ENCODE results near the gene GBX2.

Gene GBX2

GRCh38 chr2:236180831-236181453 is 12.8 kb upstream of the GBX2 start:
- no peak for DNase-seq (ENCODE audit: low read depth, low spot score)

DNA sequence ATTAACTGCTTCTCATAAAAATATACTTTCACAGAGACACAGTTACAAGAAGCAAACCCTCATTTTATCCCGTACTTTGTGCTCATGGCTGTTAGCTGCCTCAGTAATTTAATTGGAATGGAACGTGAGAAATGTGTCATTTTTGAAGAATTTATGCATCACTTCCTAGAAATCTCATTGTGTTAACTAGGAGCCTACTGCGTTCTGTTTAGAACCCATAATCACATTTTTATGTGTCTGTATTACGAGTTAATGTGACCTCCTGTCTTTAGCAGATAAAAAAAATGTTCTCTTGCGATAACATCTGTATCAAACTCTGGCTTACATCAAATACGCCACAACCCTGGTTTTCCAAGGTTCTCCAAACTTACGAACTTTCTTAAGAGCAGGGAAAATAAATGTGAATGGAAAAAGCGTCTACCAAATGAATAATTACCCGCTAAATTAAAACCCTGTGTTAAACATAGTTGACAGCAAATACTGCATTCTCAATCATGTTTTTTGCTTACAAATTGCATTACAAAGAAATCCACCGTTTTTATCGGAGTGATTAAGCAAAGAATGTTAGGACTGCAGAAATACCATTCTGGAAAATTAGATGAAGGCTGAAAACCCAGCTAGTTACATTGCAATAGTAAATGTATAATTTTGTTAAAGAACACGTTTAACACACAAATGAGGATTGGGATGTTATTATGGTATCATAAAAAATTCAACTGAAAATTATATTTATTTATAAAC is 12.1 kb upstream of the GBX2 start:
- no peak for DNase-seq (ENCODE audit: low read depth, low spot score)

DNA sequence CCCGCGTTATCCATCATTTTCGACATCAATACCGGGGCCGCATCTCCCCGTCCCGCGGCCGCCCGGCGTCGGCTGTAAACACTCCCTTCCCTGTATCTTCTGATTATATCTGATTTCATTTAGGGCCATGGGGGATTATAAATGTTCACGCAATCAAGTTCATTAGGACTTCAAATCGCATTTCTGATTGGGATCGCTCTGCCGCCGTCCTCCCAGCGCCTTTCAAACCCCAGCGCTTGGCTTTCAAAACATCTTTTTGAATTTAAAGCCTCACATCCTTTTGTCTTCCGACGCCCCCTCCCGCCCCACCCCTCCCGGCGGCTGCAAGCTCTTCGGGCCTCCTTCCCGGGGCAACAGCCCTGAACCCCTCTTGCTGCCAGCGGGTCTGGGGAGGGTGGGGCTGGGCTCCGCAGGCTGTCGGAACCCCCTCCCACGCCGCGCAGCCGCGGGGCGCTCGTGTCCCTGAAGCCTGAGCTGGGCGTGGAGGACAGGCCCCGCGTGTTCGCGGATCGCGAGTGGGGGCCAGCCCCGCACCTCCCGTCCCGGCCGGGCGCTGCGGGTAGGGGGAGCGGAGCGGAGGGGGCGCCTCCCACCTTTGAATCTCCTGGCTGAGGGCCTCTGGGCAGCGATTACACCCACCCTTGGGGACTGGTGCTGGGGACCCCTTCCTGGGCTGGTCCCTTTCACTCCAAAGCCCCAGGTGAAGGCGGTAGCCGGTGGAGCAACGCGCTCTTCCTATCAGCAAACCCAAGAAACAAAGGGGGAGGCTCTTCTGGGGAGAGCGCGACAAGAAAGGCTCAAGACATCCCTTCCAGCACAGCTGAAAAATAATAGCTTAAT is 11.3 kb upstream of the GBX2 start:
- no peak for DNase-seq (ENCODE audit: low read depth, low spot score)

- no peak for DNase-seq (ENCODE audit: low read depth, low spot score)
Measured at GRCh38 chr2:236178890-236179235, 10.7 kb upstream of the GBX2 start.

GRCh38 chr2:236177967-236178889 is 10.0 kb upstream of the GBX2 start:
- no peak for DNase-seq (ENCODE audit: low read depth, low spot score)

DNA sequence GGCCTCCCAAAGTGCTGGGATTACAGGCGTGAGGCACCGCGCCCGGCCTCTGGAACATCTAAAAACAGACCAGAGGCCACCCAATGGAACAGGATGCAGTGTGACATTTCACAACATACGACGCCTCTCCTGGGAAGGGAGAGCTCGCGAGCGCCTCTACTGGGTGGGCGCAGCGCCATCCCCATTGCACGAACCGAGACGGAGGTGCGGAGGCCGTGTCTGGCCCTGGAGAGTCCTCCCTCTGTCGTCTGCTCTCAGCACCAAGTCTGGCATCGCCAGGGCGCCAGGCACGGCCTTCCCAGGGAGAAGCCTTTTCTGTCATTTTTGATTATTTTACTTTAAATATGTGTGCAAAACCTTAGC is 9.4 kb upstream of the GBX2 start:
- no peak for DNase-seq (ENCODE audit: low read depth, low spot score)

GRCh38 chr2:236176951-236177350 is 8.8 kb upstream of the GBX2 start:
- no peak for DNase-seq (ENCODE audit: low read depth, low spot score)

DNA sequence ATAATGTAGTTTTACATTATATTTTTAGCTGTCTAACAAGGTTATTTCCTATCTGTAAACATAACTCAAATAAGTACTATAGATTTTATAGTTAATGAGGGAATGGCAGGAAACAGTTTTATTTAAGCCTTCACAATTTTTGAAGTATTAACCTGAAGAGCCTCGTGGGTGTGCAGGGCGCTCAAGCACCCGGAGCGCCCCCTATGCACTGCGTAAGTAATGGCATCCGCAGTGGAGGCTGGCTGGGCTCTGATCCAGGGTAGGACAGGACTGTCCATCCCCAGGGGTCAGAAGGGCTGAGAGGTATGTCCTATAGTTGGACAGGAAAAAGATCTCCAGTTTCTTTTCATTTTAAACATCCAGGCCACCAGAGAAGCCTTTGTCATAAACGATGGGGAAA is 8.2 kb upstream of the GBX2 start:
- DNase-seq (ENCODE audit: low read depth, low spot score) = no peak

GRCh38 chr2:236175548-236176150 is 7.5 kb upstream of the GBX2 start:
- no peak for DNase-seq (ENCODE audit: low read depth, low spot score)

GRCh38 chr2:236173729-236174607 is 5.8 kb upstream of the GBX2 start:
- DNase-seq (ENCODE audit: low read depth, low spot score) = no peak

- DNase-seq (ENCODE audit: low read depth, low spot score) = no peak
Measured at GRCh38 chr2:236173036-236173728, 5.0 kb upstream of the GBX2 start.

- no peak for DNase-seq (ENCODE audit: low read depth, low spot score)
Measured at GRCh38 chr2:236172255-236173035, 4.3 kb upstream of the GBX2 start.

GRCh38 chr2:236171680-236172254 is 3.6 kb upstream of the GBX2 start:
- DNase-seq (ENCODE audit: low read depth, low spot score) = no peak

- DNase-seq (ENCODE audit: low read depth, low spot score) = no peak
Measured at GRCh38 chr2:236171181-236171679, 3.0 kb upstream of the GBX2 start.

GRCh38 chr2:236170590-236171165 is 2.5 kb upstream of the GBX2 start:
- no peak for DNase-seq (ENCODE audit: low read depth, low spot score)

- no peak for DNase-seq (ENCODE audit: low read depth, low spot score)
Measured at GRCh38 chr2:236169741-236170589, 1.8 kb upstream of the GBX2 start.

DNA sequence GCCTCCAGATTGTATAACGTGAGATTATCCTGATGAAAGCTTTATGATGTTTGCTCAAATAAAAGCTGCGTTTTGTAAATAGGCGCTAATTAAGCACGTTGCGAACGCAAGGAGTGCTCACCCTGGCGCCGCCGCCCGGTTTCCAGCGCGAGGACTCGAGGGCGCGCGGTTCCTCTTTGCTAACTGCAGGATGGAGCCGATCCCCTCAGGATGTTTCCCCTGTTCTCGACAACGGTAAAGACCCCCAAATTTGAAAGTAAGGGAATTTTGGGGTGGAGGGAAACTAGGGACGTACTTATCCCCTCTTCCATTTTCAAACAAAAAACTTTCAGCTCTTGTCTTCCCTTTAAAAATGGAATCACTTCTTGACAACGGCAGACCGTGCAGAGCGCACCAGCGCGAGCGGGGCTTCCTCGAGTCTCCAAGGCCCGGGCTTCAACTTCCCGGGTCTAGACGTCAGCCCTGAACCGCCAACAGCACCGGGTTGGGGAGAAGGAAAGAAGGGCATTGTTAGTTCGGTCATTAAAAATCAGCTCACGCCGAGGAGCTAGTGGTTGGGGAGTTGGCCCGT is 1.1 kb upstream of the GBX2 start:
- DNase-seq (ENCODE audit: low read depth, low spot score) = no peak
